NT2/D1 (cell line): ENCODE results near the gene TMC6.

Source experiments
- DNase-seq: peaks from one replicate; pipeline ENCODE4 v3.0.0-alpha.2; 2011; ENCODE audit warnings: low read depth, low spot score
- H3K27me3 ChIP-seq: 2 replicates; pipeline ENCODE4 v1.6.0; 2011; ENCODE audit warnings: mild to moderate bottlenecking; ENCODE audit not compliant: insufficient read length, insufficient read depth
- H3K36me3 ChIP-seq: 2 replicates; pipeline ENCODE4 v1.6.1; 2011; ENCODE audit warnings: mild to moderate bottlenecking, low read length, mixed read lengths; ENCODE audit not compliant: insufficient read depth, insufficient read length
- H3K4me1 ChIP-seq: 2 replicates; pipeline ENCODE4 v1.5.1; 2011; ENCODE audit not compliant: insufficient read depth, insufficient read length
- H3K4me3 ChIP-seq: 2 replicates; pipeline ENCODE4 v1.5.1; 2011; ENCODE audit warnings: low read depth; ENCODE audit not compliant: insufficient read length
- H3K9ac ChIP-seq: 2 replicates; pipeline ENCODE4 v1.6.0; 2011; ENCODE audit warnings: low read depth; ENCODE audit not compliant: insufficient read length
- H3K9me3 ChIP-seq: 2 replicates; pipeline ENCODE4 v1.5.1; 2011; ENCODE audit warnings: mild to moderate bottlenecking, low read length; ENCODE audit not compliant: insufficient read depth
- SUZ12 ChIP-seq: IDR thresholded peaks from 2 replicates; pipeline ENCODE4 v1.6.1; 2011; ENCODE audit not compliant: insufficient read length, insufficient read depth; ENCODE audit errors: extremely low read depth
- YY1 ChIP-seq: IDR thresholded peaks from 2 replicates; pipeline ENCODE4 v1.6.1; 2011; ENCODE audit not compliant: insufficient read length, insufficient read depth
- ZNF274 ChIP-seq: IDR thresholded peaks from 2 replicates; pipeline ENCODE4 v1.6.1; 2011; ENCODE audit warnings: mild to moderate bottlenecking, low read depth, low read length

The TMC6 gene

GRCh38 chr17:78111016-78111726, 17.4 kb downstream of the TMC6 start:
- no peaks in the 10 kb centered on the region for H3K27me3 ChIP-seq
- no peaks in the 10 kb centered on the region for H3K9me3 ChIP-seq
- H3K4me3 ChIP-seq: no peak overlapping the region
- no peak for DNase-seq
- no peak for TF ChIP-seq SUZ12
- TF ChIP-seq ZNF274: no peak
- no peak for TF ChIP-seq YY1
- H3K9ac ChIP-seq: no peak overlapping the region
- peaks cover 7% of the 10 kb centered on the region for H3K4me1 ChIP-seq
- peaks cover 64% of the 10 kb centered on the region for H3K36me3 ChIP-seq

GRCh38 chr17:78110363-78111015, 18.1 kb downstream of the TMC6 start:
- no peaks in the 10 kb centered on the region for H3K9me3 ChIP-seq
- peaks cover 63% of the 10 kb centered on the region for H3K36me3 ChIP-seq
- DNase-seq: no peak
- no peak overlapping the region for H3K9ac ChIP-seq
- TF ChIP-seq SUZ12 (no peak), YY1 (no peak), ZNF274 (no peak)
- peaks cover 7% of the 10 kb centered on the region for H3K4me1 ChIP-seq
- no peaks in the 10 kb centered on the region for H3K27me3 ChIP-seq
- no peak overlapping the region for H3K4me3 ChIP-seq

GRCh38 chr17:78109489-78109761, 19.1 kb downstream of the TMC6 start:
- Histone ChIP-seq H3K36me3 (peaks cover 58% of the 10 kb centered on the region), H3K4me3 (no peak overlapping the region), H3K27me3 (no peaks in the 10 kb centered on the region), H3K9ac (no peak overlapping the region), H3K4me1 (peaks cover 7% of the 10 kb centered on the region), H3K9me3 (no peaks in the 10 kb centered on the region)
- no peak for DNase-seq
- TF ChIP-seq SUZ12 (no peak), YY1 (no peak), ZNF274 (no peak)

GRCh38 chr17:78108726-78109488, 19.6 kb downstream of the TMC6 start:
- H3K9ac ChIP-seq: no peak overlapping the region
- H3K9me3 ChIP-seq: no peaks in the 10 kb centered on the region
- no peak overlapping the region for H3K4me3 ChIP-seq
- TF ChIP-seq YY1: no peak
- H3K27me3 ChIP-seq: no peaks in the 10 kb centered on the region
- peaks cover 7% of the 10 kb centered on the region for H3K4me1 ChIP-seq
- H3K36me3 ChIP-seq: peaks cover 61% of the 10 kb centered on the region
- no peak for DNase-seq

- peaks cover 65% of the 10 kb centered on the region for H3K36me3 ChIP-seq
- H3K4me1 ChIP-seq: peaks cover 7% of the 10 kb centered on the region
- H3K27me3 ChIP-seq: no peaks in the 10 kb centered on the region
- no peak overlapping the region for H3K9ac ChIP-seq
- no peak for TF ChIP-seq ZNF274
- TF ChIP-seq YY1: no peak
- no peak for TF ChIP-seq SUZ12
- H3K9me3 ChIP-seq: no peaks in the 10 kb centered on the region
- no peak overlapping the region for H3K4me3 ChIP-seq
- no peak for DNase-seq
Measured at GRCh38 chr17:78107976-78108725, 20.4 kb downstream of the TMC6 start.

- H3K4me3 ChIP-seq: no peak overlapping the region
- no peaks in the 10 kb centered on the region for H3K27me3 ChIP-seq
- no peak overlapping the region for H3K9ac ChIP-seq
- H3K9me3 ChIP-seq: 0 out of 2 replicates have a peak, but pooled peaks cover 1% of the 10 kb centered on the region
- no peak for TF ChIP-seq SUZ12
- no peak for TF ChIP-seq ZNF274
- TF ChIP-seq YY1: no peak
- H3K36me3 ChIP-seq: peaks cover 66% of the 10 kb centered on the region
- H3K4me1 ChIP-seq: peaks cover 4% of the 10 kb centered on the region
- DNase-seq: no peak
Measured at GRCh38 chr17:78107457-78107856, 21.1 kb downstream of the TMC6 start.
